Heart left ventricle (tissue), 13 donors: ENCODE data around the gene HUNK.

Experiments used
- POLR2A ChIP-seq, 2 donors: fragments of 450-650 bp; IDR thresholded peaks; one replicate each; pipeline ENCODE4 v1.6.1; 2017; ENCODE audit warnings: antibody characterized with exemption in 2 of 2, mild to moderate bottlenecking in 2 of 2, moderate library complexity in 2 of 2
- TF ChIP-seq, protein P1 (sequence below), 12 donors: fragments of 200-600 bp; sonication (generic) in 4 of 12; IDR thresholded peaks; one replicate each; pipeline versions ENCODE4 v1.5.0 to v1.8.0; 2018 to 2022; ENCODE audit warnings: antibody characterized with exemption in 12 of 12, mild to moderate bottlenecking in 5 of 12
- donor health status: ischemic (EF 13 %, LVEDD 7.1; RV severe dilation, severe dysfunction).
- donor health status: DM: no; HTN: yes; CAD: no.
- donor health status: DM: no; HTN: no; CAD: no.
- donor health status: ischemic (EF 25% LVEDD 6.9; RV normal size, moderate dysfunction).
- donor health status: ischemic (EF 25% LVEDD 5.7; RV mildly dilated, moderate dysfunction).
- donor health status: ischemic (EF 35%, LVEDD 5.7; RV mildly dilated, moderate dysfunction).
- donor health status: nonischemic (EF 11% LVEDD 7.7; RV severe dilation, severe dysfunction).
- donor health status: DM: yes; HTN: yes; CAD: no.
- donor health status: PGD.
- donor health status: ischemic (EF 29% LVEDD 5.4; RV normal size, mild dysfunction).
- donor health status: nonischemic (EF 23%, LVEDD 6.1; RV moderate dilation, normal function).

GRCh38 chr21:32020564-32020963 is 147.7 kb downstream of the HUNK start:
- no peak for TF ChIP-seq POLR2A (IDR thresholded peaks at IDR 0.05)
- TF ChIP-seq, protein P1, sequence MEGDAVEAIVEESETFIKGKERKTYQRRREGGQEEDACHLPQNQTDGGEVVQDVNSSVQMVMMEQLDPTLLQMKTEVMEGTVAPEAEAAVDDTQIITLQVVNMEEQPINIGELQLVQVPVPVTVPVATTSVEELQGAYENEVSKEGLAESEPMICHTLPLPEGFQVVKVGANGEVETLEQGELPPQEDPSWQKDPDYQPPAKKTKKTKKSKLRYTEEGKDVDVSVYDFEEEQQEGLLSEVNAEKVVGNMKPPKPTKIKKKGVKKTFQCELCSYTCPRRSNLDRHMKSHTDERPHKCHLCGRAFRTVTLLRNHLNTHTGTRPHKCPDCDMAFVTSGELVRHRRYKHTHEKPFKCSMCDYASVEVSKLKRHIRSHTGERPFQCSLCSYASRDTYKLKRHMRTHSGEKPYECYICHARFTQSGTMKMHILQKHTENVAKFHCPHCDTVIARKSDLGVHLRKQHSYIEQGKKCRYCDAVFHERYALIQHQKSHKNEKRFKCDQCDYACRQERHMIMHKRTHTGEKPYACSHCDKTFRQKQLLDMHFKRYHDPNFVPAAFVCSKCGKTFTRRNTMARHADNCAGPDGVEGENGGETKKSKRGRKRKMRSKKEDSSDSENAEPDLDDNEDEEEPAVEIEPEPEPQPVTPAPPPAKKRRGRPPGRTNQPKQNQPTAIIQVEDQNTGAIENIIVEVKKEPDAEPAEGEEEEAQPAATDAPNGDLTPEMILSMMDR (IDR thresholded peaks at IDR 0.05) = no peak
